ENCODE measurements around the gene PRPF39. TPM values are rescaled to one million over a fixed set of nuclear protein-coding genes. Genes with fewer than 3 reads are reported as not detected.
"Not testable (repeated sequence)": the region's sequence is repeated elsewhere in the genome, so short reads cannot be mapped to it uniquely, and the experiment has no call there.

The PRPF39 gene
- total RNA-seq, 1 experiment from 2014 or later: 32.3 TPM

DNA sequence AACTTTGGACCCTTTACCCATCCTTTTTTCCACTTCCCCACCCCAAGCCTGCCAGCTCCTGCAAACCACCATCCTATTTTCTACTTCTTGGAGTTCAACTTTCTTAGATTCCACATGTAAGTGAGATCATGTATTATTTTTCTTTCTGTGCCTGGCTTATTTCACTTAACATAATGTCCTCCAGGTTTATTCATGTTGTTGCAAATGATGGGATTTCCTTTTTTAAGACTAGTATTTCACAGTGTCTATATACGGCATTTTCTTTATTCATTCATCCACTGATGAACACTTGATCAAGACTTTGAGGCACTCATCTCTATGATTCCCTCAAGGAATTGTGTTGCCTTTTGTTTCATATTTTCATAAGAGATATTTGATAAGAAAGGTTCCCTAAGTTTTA lies 5.6 kb upstream of the PRPF39 start (continued):
- TF ChIP-seq, protein P1, sequence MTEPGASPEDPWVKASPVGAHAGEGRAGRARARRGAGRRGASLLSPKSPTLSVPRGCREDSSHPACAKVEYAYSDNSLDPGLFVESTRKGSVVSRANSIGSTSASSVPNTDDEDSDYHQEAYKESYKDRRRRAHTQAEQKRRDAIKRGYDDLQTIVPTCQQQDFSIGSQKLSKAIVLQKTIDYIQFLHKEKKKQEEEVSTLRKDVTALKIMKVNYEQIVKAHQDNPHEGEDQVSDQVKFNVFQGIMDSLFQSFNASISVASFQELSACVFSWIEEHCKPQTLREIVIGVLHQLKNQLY (CRISPR knock-in tag; IDR thresholded peaks at IDR 0.05): no peak
- TF ChIP-seq NFATC4 (CRISPR knock-in tag; IDR thresholded peaks at IDR 0.05): no peak
- no peak for TF ChIP-seq ETV6 (CRISPR knock-in tag; IDR thresholded peaks at IDR 0.05)
- TF ChIP-seq EMX1 (CRISPR knock-in tag; IDR thresholded peaks at IDR 0.05): no peak
- TF ChIP-seq HMGA2 (CRISPR knock-in tag; IDR thresholded peaks at IDR 0.05): no peak
- TF ChIP-seq ZNF396 (CRISPR knock-in tag; IDR thresholded peaks at IDR 0.05; ENCODE audit: borderline replicate concordance): no peak
- no peak for TF ChIP-seq CREB1 (CRISPR knock-in tag; IDR thresholded peaks at IDR 0.05)

DNA sequence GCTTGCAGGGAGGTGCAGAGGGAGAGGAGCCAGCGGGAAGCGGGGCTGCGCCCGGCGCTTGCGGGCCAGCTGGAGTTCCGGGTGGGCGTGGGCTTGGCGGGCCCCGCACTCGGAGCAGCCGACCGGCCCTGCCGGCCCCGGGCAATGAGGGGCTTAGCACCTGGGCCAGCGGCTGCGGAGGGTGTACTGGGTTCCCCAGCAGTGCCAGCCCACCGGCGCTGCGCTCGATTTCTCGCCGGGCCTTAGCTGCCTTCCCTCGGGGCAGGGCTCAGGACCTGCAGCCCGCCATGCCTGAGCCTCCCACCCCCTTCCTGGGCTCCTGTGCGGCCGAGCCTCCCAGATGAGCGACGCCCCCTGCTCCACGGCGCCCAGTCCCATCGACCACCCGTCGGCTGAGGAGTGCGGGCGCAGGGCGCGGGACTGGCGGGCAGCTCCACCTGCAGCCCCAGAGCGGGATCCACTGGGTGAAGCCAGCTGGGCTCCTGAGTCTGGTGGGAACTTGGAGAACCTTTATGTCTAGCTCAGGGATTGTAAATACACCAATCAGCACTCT lies 3.4 kb upstream of the PRPF39 start:
- H3K36me3 Mint-ChIP-seq; ATAC-seq; H3K27me3 Mint-ChIP-seq (ENCODE audit: low read depth); POLR2A ChIA-PET; H3K4me3 Mint-ChIP-seq; CTCF ChIA-PET; H3K27ac Mint-ChIP-seq: not testable (repeated sequence)
- peak; percentile 24 for DNase-seq (ENCODE audit: low spot score)
- H3K9me3 Mint-ChIP-seq: peaks cover 13% of the 10 kb centered on the region
- peaks cover 27% of the 10 kb centered on the region for H3K4me1 Mint-ChIP-seq

DNA sequence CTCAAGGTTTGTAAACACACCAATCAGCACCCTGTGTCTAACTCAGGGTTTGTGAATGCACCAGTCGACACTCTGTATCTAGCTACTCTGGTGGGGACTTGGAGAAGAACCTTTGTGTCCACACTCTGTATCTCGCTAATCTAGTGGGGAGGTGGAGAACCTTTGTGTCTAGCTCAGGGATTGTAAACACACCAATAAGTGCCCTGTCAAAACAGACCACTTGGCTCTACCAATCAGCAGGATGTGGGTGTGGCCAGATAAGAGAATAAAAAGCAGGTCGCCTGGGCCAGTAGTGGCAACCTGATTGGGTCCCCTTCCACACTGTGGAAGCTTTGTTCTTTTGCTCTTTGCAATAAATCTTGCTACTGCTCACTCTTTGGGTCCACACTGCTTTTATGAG lies 2.8 kb upstream of the PRPF39 start:
- H3K36me3 Mint-ChIP-seq; DNase-seq (ENCODE audit: low spot score); ATAC-seq; H3K27me3 Mint-ChIP-seq (ENCODE audit: low read depth); CTCF ChIA-PET; H3K4me3 Mint-ChIP-seq; POLR2A ChIA-PET; H3K27ac Mint-ChIP-seq: not testable (repeated sequence)
- Mint-ChIP-seq H3K9me3 (peaks cover 13% of the 10 kb centered on the region), H3K4me1 (peaks cover 31% of the 10 kb centered on the region)
- peak; percentile 43 for TF ChIP-seq NFYB (CRISPR knock-in tag; conservative IDR thresholded peaks at IDR 0.05; ENCODE audit: low read depth)

DNA sequence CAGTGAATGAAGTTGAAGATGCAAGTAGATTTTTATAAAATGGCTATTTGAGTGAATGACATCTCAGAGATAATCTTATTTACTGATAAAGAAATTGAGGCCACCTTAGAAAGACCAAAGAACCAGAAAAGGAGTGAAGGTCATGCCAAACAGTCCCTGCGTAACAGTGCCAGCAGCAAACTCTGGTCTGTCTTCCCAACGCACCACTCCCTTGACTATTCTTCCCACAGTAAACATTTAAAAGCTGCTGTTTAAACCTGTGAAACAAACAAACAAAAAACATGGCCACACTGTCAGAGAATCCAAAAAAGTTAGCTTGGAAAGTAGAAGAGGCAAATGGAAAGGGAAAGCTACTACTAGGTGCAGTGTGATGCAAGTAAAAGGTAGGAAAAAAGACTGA lies 1.5 kb upstream of the PRPF39 start:
- Mint-ChIP-seq H3K4me1 (peaks cover 35% of the 10 kb centered on the region), H3K4me3 (no peak overlapping the region), H3K36me3 (0 out of 2 replicates have a peak, but pooled peaks cover 2% of the 10 kb centered on the region), H3K27me3 (ENCODE audit: low read depth) (no peaks in the 10 kb centered on the region), H3K27ac (peak overlapping the region; percentile 4; the same call in 1 of the 2 replicates), H3K9me3 (peaks cover 13% of the 10 kb centered on the region)
- no peak for ATAC-seq
- POLR2A ChIA-PET: interaction anchor here (0.6 kb wide), 1 partner anchor 45 kb away, joined by 3 read pairs; no protein-coding TSS in a partner anchor
- TF ChIP-seq, protein P2, sequence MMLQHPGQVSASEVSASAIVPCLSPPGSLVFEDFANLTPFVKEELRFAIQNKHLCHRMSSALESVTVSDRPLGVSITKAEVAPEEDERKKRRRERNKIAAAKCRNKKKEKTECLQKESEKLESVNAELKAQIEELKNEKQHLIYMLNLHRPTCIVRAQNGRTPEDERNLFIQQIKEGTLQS (CRISPR knock-in tag; conservative IDR thresholded peaks at IDR 0.05): no peak
- TF ChIP-seq, protein P3, sequence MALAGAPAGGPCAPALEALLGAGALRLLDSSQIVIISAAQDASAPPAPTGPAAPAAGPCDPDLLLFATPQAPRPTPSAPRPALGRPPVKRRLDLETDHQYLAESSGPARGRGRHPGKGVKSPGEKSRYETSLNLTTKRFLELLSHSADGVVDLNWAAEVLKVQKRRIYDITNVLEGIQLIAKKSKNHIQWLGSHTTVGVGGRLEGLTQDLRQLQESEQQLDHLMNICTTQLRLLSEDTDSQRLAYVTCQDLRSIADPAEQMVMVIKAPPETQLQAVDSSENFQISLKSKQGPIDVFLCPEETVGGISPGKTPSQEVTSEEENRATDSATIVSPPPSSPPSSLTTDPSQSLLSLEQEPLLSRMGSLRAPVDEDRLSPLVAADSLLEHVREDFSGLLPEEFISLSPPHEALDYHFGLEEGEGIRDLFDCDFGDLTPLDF (CRISPR knock-in tag; IDR thresholded peaks at IDR 0.05): no peak
- TF ChIP-seq, protein P4, sequence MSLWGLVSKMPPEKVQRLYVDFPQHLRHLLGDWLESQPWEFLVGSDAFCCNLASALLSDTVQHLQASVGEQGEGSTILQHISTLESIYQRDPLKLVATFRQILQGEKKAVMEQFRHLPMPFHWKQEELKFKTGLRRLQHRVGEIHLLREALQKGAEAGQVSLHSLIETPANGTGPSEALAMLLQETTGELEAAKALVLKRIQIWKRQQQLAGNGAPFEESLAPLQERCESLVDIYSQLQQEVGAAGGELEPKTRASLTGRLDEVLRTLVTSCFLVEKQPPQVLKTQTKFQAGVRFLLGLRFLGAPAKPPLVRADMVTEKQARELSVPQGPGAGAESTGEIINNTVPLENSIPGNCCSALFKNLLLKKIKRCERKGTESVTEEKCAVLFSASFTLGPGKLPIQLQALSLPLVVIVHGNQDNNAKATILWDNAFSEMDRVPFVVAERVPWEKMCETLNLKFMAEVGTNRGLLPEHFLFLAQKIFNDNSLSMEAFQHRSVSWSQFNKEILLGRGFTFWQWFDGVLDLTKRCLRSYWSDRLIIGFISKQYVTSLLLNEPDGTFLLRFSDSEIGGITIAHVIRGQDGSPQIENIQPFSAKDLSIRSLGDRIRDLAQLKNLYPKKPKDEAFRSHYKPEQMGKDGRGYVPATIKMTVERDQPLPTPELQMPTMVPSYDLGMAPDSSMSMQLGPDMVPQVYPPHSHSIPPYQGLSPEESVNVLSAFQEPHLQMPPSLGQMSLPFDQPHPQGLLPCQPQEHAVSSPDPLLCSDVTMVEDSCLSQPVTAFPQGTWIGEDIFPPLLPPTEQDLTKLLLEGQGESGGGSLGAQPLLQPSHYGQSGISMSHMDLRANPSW (CRISPR knock-in tag; conservative IDR thresholded peaks at IDR 0.05; ENCODE audit: low read depth): no peak
- no peak for TF ChIP-seq ZNF219 (CRISPR knock-in tag; IDR thresholded peaks at IDR 0.05; ENCODE audit: borderline replicate concordance)
- TF ChIP-seq, protein P5, sequence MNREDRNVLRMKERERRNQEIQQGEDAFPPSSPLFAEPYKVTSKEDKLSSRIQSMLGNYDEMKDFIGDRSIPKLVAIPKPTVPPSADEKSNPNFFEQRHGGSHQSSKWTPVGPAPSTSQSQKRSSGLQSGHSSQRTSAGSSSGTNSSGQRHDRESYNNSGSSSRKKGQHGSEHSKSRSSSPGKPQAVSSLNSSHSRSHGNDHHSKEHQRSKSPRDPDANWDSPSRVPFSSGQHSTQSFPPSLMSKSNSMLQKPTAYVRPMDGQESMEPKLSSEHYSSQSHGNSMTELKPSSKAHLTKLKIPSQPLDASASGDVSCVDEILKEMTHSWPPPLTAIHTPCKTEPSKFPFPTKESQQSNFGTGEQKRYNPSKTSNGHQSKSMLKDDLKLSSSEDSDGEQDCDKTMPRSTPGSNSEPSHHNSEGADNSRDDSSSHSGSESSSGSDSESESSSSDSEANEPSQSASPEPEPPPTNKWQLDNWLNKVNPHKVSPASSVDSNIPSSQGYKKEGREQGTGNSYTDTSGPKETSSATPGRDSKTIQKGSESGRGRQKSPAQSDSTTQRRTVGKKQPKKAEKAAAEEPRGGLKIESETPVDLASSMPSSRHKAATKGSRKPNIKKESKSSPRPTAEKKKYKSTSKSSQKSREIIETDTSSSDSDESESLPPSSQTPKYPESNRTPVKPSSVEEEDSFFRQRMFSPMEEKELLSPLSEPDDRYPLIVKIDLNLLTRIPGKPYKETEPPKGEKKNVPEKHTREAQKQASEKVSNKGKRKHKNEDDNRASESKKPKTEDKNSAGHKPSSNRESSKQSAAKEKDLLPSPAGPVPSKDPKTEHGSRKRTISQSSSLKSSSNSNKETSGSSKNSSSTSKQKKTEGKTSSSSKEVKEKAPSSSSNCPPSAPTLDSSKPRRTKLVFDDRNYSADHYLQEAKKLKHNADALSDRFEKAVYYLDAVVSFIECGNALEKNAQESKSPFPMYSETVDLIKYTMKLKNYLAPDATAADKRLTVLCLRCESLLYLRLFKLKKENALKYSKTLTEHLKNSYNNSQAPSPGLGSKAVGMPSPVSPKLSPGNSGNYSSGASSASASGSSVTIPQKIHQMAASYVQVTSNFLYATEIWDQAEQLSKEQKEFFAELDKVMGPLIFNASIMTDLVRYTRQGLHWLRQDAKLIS (CRISPR knock-in tag; IDR thresholded peaks at IDR 0.05; ENCODE audit: borderline replicate concordance): no peak
- DNase-seq (ENCODE audit: low spot score): no peak
- CTCF ChIA-PET: no interaction called here
